T-helper 1 cell treated with Interleukin-12 subunit alpha and Interleukin-12 subunit beta and Interleukin-4 antibody, amounts not matched to agents 30 μg/mL and 1 μg/mL, for 36 hours (primary cell): Measurements from ENCODE around the gene GNRHR.

ENCODE experiments used
- H3K27ac Mint-ChIP-seq: one replicate; pipeline ENCODE4 v1.8.0; 2021; ENCODE audit warnings: mild to moderate bottlenecking, mixed read lengths
- H3K27me3 Mint-ChIP-seq: one replicate; pipeline ENCODE4 v1.8.0; 2021; ENCODE audit warnings: low read depth, mixed read lengths
- H3K36me3 Mint-ChIP-seq: one replicate; pipeline ENCODE4 v1.8.0; 2021; ENCODE audit warnings: low read depth, mixed read lengths
- H3K4me1 Mint-ChIP-seq: one replicate; pipeline ENCODE4 v1.8.0; 2021; ENCODE audit warnings: low read depth, mixed read lengths
- H3K4me3 Mint-ChIP-seq: one replicate; pipeline ENCODE4 v1.8.0; 2021; ENCODE audit warnings: mild to moderate bottlenecking, moderate library complexity, mixed read lengths
- H3K9me3 Mint-ChIP-seq: one replicate; pipeline ENCODE4 v1.8.0; 2021; ENCODE audit warnings: mixed read lengths

GNRHR gene

DNA sequence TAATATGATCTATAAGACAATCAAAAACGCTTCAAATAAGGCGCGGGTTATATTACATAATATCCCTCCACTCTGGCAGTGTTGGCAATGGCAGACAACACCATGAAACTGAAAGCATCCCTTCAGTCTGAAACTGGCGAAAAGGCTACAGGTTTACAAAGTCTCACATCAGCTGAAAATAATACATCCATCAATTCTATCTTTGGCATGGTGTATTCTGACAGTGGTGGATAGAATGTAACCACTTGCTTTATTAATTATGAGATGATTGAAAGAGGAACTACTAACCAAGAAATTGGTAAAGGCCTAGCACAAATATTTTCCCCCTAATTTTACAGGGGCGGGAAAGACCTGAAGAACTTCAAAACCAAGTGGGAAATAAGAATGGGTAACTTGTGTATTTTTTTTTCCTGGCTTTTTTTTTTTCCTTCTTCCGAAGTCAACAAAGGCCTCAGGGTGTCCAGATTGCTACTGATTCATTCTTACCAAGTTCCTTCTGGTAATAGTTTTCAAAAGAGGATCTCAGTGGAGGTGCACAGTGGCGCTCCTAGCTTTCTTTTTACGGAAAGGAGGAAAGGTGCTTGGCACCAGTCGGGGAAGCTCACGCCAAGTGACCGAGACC lies 54.0 kb downstream of the GNRHR start:
- Mint-ChIP-seq H3K4me3 (peak overlapping the region; percentile 98), H3K27ac (peak overlapping the region; percentile 99), H3K27me3 (no peaks in the 10 kb centered on the region), H3K4me1 (peaks cover 43% of the 10 kb centered on the region), H3K9me3 (peaks cover 5% of the 10 kb centered on the region), H3K36me3 (peaks cover 27% of the 10 kb centered on the region)

DNA sequence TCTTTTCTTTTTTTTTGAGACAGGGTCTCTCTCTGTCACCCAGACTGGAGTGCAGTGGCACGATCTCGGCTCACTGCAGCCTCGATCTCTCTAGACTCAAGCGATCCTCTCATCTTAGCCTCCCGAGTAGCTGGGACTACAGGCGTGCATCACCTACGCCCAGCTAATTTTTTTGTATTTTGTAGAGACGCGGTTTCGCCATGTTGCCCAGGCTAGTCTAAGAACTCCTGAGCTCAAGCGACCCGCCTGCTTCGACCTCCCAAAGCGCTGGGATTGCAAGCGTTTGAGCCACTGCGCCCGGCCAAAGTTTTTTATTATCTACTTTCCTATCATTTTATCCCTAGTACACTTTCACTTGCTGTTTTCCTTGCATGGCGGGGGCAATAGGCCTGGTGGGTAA lies 54.6 kb downstream of the GNRHR start:
- Mint-ChIP-seq H3K27me3 (no peaks in the 10 kb centered on the region), H3K4me3 (peak overlapping the region; percentile 98), H3K27ac (peak overlapping the region; percentile 99), H3K4me1 (peaks cover 38% of the 10 kb centered on the region), H3K36me3 (peaks cover 27% of the 10 kb centered on the region), H3K9me3 (no peaks in the 10 kb centered on the region)

DNA sequence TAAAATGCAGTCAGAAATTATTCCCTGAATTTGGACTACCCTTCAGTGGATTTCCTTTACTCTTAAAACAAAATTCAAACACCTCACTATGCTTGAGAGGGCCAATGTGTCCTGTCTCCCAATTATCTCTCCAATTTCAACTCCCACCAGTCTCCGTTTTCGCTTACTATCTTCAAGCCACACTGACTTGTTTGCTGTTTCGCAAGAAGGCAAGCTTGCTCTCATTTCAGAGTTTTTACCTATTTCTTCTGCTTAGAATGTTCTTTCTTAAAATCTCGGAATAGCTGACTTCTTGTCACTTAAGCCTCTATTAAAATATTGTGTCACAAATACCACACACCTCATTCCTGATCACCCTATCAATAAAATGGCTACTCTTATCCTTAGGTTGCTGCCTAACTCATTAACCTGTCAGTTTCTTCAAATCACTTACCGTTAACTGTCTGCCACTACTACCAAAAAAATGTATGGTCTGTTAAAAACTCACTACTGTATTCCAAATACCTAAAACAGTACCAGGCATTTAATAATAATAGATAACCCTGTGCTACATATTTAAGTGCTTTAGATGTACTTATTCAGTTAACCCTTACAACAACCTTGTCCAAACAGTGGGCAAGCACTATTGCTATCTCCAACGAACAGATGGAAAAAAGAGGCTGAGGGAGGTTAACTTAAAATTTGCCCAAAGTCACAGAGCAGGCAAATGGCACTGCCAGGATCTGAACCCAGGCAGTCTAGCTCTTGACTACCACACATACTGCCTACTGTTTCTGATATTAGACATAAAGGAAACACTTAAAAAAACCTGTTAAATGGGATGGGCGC lies 56.1 kb downstream of the GNRHR start:
- Mint-ChIP-seq H3K27me3 (no peaks in the 10 kb centered on the region), H3K36me3 (peaks cover 27% of the 10 kb centered on the region), H3K4me3 (no peak overlapping the region), H3K4me1 (peaks cover 34% of the 10 kb centered on the region), H3K27ac (no peak overlapping the region), H3K9me3 (no peaks in the 10 kb centered on the region)

DNA sequence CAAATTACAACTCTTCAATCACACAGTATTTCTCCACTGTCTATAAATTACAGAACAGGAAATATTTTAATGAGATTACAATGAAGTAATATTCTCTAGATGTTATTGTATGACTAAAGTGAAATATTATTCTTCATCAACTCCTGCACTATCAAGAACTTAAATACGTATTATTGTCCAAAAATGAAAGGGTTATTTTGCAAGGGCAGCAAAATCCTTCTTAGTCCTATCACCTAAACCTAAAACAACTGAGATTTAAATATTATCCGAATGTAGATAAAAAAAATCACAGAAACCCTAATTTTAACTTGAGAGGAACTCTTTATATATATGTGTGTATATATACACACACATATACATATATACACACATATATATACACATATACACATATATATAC lies 58.1 kb downstream of the GNRHR start:
- H3K36me3 Mint-ChIP-seq, result peaks cover 47% of the 10 kb centered on the region
- no peaks in the 10 kb centered on the region for H3K27me3 Mint-ChIP-seq
- H3K4me3 Mint-ChIP-seq, result no peak overlapping the region
- peaks cover 31% of the 10 kb centered on the region for H3K4me1 Mint-ChIP-seq
- no peak overlapping the region for H3K27ac Mint-ChIP-seq
- peaks cover 10% of the 10 kb centered on the region for H3K9me3 Mint-ChIP-seq

DNA sequence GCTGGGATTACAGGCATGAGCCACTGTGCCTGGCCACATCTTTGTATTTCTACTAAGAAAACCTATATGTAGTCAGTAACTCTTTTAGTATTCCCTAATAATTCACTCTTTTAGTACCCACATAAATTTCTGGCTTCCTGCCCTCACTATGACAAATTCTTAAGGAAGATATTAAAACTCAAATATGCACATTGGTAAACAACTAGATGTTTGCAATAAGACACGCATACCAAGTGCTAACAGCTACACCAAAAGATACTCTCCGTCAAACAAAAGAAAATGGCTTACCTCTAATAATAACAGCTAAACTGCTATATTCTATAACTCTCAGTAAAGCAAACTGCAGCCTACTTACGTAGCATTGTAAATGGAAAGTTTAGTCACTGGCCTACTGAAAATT lies 59.5 kb downstream of the GNRHR start:
- Mint-ChIP-seq H3K27me3 (no peaks in the 10 kb centered on the region), H3K27ac (no peak overlapping the region), H3K9me3 (peaks cover 10% of the 10 kb centered on the region), H3K36me3 (peaks cover 58% of the 10 kb centered on the region), H3K4me3 (no peak overlapping the region), H3K4me1 (peaks cover 38% of the 10 kb centered on the region)

DNA sequence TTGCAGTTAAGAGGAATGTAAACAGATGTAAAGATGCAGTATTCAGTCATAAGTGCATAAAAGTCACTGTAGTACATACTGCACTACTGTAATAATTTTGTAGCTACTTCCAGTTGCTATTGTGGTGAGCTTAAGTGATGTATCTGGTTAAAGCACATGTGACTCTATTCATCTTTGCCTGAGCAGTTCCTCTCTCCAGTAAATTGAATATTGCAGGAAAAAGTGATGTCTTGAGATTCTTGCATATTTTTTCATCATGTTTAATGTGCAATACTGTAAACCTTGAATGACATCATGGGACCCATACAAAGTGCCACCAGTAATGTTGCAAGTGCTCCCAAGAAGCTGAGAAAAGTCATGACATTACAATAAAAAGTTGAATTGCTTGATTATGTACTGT lies 62.9 kb downstream of the GNRHR start:
- H3K4me1 Mint-ChIP-seq, result peaks cover 32% of the 10 kb centered on the region
- H3K27me3 Mint-ChIP-seq, result no peaks in the 10 kb centered on the region
- H3K36me3 Mint-ChIP-seq, result peaks cover 53% of the 10 kb centered on the region
- peaks cover 10% of the 10 kb centered on the region for H3K9me3 Mint-ChIP-seq
- no peak overlapping the region for H3K4me3 Mint-ChIP-seq
- no peak overlapping the region for H3K27ac Mint-ChIP-seq
